C1 segment of cervical spinal cord (tissue), 14 donors: ENCODE data around the gene IRF2.
A peak's percentile ranks its signal among the peaks of the same experiment; 100 is the strongest.
"Not testable (repeated sequence)": the region's sequence is repeated elsewhere in the genome, so short reads cannot be mapped to it uniquely, and the experiment has no call there.

Experiments used
- DNase-seq, 14 donors: peaks; one replicate each; lab custom pipeline; 2025; lab: John Stamatoyannopoulos, UW

IRF2 gene

DNA sequence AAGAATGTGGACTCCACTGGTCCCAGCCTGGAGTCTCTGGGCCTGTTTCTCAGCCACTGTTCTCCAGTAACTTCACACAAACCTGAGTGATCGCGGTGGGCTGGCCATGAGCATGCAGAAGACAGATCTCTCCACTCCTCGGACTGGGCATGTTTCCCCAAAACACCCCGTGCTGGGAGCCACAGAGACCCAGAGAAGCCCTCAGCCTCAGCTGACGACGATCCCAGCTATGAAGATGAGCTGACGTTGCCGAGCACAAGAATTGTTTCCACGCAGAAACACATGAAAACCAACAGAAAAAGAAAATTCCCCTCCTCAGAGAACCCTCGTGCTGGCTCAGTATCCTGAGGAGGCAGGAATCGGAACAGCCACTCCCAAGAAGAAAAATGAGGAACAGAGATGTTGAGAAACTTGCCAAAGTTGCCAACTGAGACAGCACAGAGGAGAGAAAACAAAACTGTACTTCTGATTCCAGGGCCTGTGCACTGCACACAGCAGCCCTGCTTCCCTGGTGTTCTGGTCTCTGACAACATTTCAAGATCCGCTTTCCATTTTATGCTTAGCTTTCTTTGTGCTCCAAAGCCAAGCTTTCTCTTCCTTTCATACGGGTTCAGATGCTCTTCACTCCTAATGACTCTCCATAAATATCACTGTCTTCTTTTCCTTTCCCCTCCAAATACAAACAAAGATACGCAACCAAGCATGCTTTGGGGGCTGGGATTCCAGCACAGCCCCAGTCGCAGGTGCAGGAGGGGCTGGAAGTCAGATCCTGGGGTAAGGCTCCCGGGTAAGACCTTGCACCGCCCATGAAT, 81.4 kb downstream of the IRF2 start:
- DNase-seq = peak in 4 of 14 donors; percentile 34 to 47 (median 39)

- peak in 1 of 14 donors; percentile 37 for DNase-seq
Observed at GRCh38 chr4:184392316-184392715, 82.0 kb downstream of the IRF2 start.

DNA sequence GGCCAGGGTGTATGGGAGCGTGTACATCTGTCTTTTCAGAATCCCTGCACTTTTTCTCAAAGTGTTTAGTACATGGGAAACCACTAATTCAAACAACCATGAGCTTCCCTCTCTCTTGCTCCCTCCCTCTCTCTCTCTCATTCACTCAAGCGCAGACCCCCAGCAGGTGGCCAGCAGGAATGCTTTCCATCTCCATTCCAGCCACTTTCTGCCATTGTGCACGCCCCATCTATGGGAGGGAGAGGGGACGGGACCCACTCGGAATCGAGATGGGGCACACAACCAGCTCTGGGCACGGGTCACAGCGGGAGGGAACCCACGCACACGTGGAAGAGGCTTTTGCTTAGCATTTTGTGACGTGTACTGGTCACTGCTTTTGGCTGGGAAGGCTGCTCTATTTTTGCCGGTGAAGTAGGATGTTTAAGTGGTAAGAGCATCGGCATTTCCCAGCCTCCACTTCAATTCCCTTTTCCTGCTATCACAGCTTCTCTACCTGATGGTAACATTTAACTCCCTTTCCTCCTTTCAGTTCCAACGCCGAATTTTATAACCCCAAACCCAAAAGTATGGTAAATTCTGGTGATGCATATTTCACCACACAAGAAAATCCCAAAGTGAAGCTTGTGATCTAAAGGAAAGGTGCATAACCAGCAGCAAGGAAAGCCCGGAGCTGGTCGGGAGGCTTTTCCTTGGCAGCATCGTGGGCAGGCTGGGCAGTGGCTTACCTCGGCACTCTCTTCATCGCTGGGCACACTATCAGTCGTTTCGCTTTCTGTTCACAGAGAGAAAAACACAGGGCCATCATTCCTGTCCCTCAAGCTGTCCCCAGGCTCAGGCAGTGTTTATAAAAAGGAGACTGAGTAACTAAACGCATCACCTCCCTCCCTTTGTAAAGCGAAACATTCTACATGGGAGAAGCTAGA, 84.1 kb downstream of the IRF2 start:
- no peak for DNase-seq

- no peak for DNase-seq
Observed at GRCh38 chr4:184388106-184388505, 86.2 kb downstream of the IRF2 start.

DNA sequence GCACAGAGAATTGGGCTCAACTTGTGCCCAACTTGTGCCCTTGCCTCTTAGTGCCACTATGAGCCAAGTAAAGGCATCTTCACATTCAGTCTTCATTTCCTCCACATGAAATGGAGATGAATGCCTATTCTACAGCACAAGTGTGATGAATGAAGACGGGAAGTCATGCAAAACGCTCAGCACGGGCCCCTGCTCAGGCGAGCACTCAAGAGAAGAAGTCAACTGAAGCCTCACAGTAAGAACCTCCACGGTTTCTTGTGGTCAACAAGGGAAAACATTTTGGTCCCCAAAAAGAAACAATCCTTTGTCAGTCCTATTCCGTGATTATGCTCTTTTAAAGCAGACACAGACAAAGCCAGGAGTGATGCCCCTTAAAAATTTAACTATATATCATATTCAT, 87.0 kb downstream of the IRF2 start:
- DNase-seq = no peak

GRCh38 chr4:184386271-184386781, 88.0 kb downstream of the IRF2 start:
- DNase-seq = no peak

DNA sequence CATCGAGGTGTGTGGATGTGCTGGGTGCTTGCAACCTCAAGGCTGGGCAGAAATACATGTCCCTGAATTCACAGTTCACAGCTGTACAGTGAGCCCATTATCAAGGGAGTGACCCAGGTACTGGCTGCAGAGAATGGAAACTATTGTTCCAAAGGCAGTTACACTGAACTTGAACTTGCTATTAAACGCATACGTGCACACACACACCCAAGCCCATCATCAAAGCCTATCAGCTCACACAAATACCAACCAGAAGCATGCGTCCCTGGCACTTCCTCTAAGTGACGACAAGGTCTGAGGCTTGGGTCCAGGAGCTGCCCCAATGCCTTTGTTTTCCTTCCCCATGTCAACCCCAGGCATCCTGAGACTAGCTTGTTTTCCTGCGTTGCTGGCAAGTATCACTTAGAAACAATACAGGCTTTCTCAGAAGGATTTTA, 88.6 kb downstream of the IRF2 start:
- peak in 3 of 14 donors; percentile 43 to 63 (median 60) for DNase-seq

- DNase-seq = peak in 1 of 14 donors; percentile 22
Observed at GRCh38 chr4:184384810-184385557, 89.4 kb downstream of the IRF2 start.

GRCh38 chr4:184384056-184384809, 90.1 kb downstream of the IRF2 start:
- DNase-seq = peak in 2 of 14 donors; percentile 16 to 22

DNA sequence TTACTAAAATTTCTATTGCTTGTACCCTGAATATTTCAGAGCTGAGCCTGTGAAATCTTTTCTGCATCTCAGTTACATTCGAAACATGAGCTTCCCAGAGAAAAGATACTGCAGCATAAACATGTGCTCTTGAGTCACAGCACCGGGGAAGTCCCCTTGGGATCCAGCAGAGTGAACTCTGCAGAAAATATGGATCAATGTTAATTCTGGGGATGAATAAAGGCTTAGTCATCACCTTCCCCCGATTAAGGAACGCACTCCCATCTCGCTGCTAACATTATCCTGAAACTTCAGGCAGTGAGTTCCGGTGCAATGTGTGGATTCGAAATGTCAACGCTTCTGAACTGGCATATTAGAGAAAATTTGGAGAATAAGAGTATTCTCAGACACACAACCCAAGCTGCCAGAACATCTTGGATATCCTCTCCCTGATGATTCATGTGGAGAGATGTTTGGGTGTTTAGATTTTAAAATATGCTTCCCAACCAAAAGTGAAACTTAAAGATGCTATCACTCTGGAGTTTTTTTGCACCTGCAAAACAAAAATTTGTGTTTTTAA, 90.8 kb downstream of the IRF2 start:
- no peak for DNase-seq

DNA sequence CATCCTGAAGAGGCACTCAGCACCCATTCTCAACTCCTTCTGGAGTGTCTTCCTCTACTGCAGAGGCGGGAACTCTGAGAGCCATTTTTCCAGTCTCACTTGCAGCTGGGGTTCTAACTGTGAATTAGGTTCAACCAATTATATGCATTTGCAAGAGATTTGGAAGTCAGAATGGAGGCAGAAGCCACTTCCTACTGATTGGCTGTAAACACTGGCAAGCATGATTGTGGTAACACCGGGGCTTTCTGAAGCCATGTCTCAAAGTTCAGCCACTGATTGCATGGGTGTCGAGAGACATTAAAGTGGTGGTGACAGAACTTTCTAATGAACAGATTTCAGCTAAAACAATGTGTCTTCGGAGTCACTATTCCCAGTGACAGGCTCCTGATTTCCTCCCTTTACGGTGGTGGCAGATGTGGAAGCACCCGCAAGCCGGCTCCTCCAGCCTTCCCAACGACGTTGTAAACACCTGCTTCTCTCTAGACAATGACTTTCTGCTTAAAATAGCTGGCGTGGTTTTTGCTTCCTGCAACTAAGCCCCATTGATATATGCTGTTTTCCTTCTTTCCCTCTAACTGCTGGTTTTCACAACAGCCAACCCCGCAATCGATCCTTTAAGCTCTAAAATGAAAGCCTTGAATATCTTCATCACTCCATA, 92.0 kb downstream of the IRF2 start:
- DNase-seq = no peak

- DNase-seq = no peak
Observed at GRCh38 chr4:184380707-184381106, 93.6 kb downstream of the IRF2 start.

DNA sequence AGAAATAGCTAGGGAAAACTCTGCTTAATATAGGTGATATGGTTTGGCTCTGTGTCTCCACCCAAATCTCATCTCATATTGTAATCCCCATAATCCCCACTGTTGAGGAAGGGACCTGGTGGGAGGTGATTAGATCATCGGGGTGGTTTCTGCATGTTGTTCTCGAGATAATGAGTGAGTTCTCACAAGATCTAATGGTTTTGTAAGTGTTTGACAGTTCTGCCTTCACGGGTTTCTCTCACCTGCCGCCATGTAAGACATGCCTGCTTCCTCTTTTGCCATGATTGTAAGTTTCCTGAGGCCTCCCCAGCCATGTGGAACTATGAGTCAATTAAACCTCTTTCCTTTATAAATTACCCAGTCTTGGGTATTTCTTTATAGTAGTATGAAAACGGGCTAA, 94.1 kb downstream of the IRF2 start:
- not testable (repeated sequence) for DNase-seq

DNA sequence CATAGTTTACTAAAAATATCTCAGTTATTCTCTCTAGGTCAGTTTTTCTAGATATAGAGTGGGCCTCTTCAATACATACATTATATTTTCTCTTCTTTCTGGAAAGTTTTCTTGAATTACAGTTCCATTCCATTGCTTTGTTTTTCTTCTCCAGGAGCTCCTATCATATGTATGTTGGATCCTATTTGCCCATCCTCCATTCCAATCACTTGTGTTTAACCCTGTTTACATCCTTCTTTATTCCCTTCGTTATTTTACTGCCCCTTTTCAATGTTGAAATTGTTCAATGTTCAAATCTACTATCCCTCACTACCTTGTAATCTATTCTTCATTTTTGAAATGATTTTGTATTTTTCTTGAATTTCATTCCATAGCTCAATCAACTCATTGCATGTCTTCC, 97.4 kb downstream of the IRF2 start:
- DNase-seq = no peak

- no peak for DNase-seq
Observed at GRCh38 chr4:184376126-184376838, 98.1 kb downstream of the IRF2 start.

DNA sequence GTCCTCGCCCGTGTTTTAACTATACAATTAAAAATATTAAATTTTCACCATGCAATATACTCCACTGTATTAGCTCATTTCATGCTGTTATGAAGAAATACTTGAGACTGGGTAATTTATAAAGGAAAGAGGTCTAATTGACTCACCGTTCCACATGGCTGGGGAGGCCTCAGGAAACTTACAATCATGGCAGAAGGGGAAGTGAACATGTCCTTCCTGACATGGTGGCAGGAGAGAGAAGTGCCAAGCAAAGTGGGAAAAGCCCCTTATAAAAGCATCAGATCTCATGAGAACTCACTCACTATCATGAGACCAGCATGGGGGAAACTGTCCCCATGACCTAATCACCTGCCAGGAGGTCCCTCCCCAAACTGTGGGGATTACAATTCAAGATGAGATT, 98.7 kb downstream of the IRF2 start:
- DNase-seq = not testable (repeated sequence)

DNA sequence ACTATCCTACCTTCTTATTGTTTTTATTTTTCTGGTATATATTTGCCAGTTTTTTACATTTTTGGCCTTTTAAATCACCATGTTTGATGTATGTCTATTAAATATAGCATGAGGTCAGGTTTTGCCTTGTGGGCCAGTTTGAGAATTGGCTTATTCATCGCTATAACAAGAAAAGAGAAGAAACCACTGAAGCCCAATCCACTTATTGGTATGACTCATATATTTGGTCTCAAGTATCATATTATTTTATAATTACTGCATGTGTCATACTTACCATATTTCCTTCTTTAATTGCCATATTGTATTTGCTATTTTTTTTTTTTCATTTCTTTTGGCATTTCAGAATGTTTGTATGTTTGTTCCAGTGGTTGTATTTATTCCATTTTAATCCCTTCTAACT, 99.3 kb downstream of the IRF2 start:
- DNase-seq = no peak

- DNase-seq = no peak
Observed at GRCh38 chr4:184373886-184374405, 100.4 kb downstream of the IRF2 start.

DNA sequence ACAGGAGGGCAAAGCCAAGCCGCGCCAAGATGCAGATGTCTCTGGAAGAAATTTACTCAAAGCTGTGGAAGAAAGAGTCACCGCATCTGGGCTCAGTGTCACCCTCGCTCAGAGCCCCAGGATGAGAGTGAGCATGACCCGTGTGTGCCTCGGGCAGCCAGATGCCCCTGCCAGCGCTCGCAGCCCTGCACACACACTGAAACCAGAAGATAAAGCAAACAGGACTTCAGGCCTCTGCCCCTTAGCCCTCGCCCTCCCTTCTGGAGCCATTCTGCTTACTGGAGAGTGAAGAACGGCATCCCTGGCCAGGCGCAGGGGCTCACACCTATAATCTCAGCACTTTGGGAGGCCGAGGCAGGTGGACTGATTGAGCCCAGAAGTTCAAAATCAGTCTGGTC, 103.0 kb downstream of the IRF2 start:
- DNase-seq = no peak
